ENCODE results near the gene DPYSL3.

The DPYSL3 gene

GRCh38 chr5:147515269-147515668 lies 5.4 kb upstream of the DPYSL3 start:
- no peak for DNase-seq (ENCODE audit: extremely low read depth in 1 of 2, low read depth in 1 of 2)

GRCh38 chr5:147512659-147513379 lies 3.0 kb upstream of the DPYSL3 start:
- DNase-seq (ENCODE audit: extremely low read depth in 1 of 2, low read depth in 1 of 2) = no peak

- no peak for DNase-seq (ENCODE audit: extremely low read depth in 1 of 2, low read depth in 1 of 2)
Observed at GRCh38 chr5:147510885-147511284, 1.0 kb upstream of the DPYSL3 start.

GRCh38 chr5:147509041-147509709 lies 693 bp downstream of the DPYSL3 start:
- no peak for DNase-seq (ENCODE audit: extremely low read depth in 1 of 2, low read depth in 1 of 2)

GRCh38 chr5:147508711-147509040 lies 1.2 kb downstream of the DPYSL3 start:
- DNase-seq (ENCODE audit: extremely low read depth in 1 of 2, low read depth in 1 of 2) = no peak

- no peak for DNase-seq (ENCODE audit: extremely low read depth in 1 of 2, low read depth in 1 of 2)
Observed at GRCh38 chr5:147507480-147508126, 2.3 kb downstream of the DPYSL3 start.

GRCh38 chr5:147504535-147504934 lies 5.3 kb downstream of the DPYSL3 start:
- DNase-seq (ENCODE audit: extremely low read depth in 1 of 2, low read depth in 1 of 2) = no peak

GRCh38 chr5:147504011-147504410 lies 5.9 kb downstream of the DPYSL3 start:
- DNase-seq (ENCODE audit: extremely low read depth in 1 of 2, low read depth in 1 of 2) = no peak

- DNase-seq (ENCODE audit: extremely low read depth in 1 of 2, low read depth in 1 of 2) = no peak
Observed at GRCh38 chr5:147490989-147491388, 18.9 kb downstream of the DPYSL3 start.

- DNase-seq (ENCODE audit: extremely low read depth in 1 of 2, low read depth in 1 of 2) = no peak
Observed at GRCh38 chr5:147487031-147487750, 22.7 kb downstream of the DPYSL3 start.

- no peak for DNase-seq (ENCODE audit: extremely low read depth in 1 of 2, low read depth in 1 of 2)
Observed at GRCh38 chr5:147485814-147486213, 24.1 kb downstream of the DPYSL3 start.

GRCh38 chr5:147485046-147485445 lies 24.8 kb downstream of the DPYSL3 start:
- no peak for DNase-seq (ENCODE audit: extremely low read depth in 1 of 2, low read depth in 1 of 2)

GRCh38 chr5:147484708-147485020 lies 25.2 kb downstream of the DPYSL3 start:
- DNase-seq (ENCODE audit: extremely low read depth in 1 of 2, low read depth in 1 of 2) = no peak

GRCh38 chr5:147483961-147484707 lies 25.7 kb downstream of the DPYSL3 start:
- DNase-seq (ENCODE audit: extremely low read depth in 1 of 2, low read depth in 1 of 2) = no peak

- DNase-seq (ENCODE audit: extremely low read depth in 1 of 2, low read depth in 1 of 2) = no peak
Observed at GRCh38 chr5:147483188-147483790, 26.6 kb downstream of the DPYSL3 start.

GRCh38 chr5:147482706-147483180 lies 27.1 kb downstream of the DPYSL3 start:
- no peak for DNase-seq (ENCODE audit: extremely low read depth in 1 of 2, low read depth in 1 of 2)

- DNase-seq (ENCODE audit: extremely low read depth in 1 of 2, low read depth in 1 of 2) = no peak
Observed at GRCh38 chr5:147481874-147482705, 27.8 kb downstream of the DPYSL3 start.

- DNase-seq (ENCODE audit: extremely low read depth in 1 of 2, low read depth in 1 of 2) = no peak
Observed at GRCh38 chr5:147481376-147481775, 28.5 kb downstream of the DPYSL3 start.

- DNase-seq (ENCODE audit: extremely low read depth in 1 of 2, low read depth in 1 of 2) = no peak
Observed at GRCh38 chr5:147479949-147480348, 29.9 kb downstream of the DPYSL3 start.

- DNase-seq (ENCODE audit: extremely low read depth in 1 of 2, low read depth in 1 of 2) = no peak
Observed at GRCh38 chr5:147479444-147479843, 30.4 kb downstream of the DPYSL3 start.
